ENCODE data around the gene CCL8. TPM values are rescaled to one million over a fixed set of nuclear protein-coding genes. Genes with fewer than 3 reads are reported as not detected.
"Not testable (repeated sequence)": the region's sequence is repeated elsewhere in the genome, so short reads cannot be mapped to it uniquely, and the experiment has no call there.

Gene CCL8
- total RNA-seq, 1 donor from 2014 or later = not detected

GRCh38 chr17:34314279-34314678 lies 5.0 kb upstream of the CCL8 start:
- Histone ChIP-seq H3K36me3 (ENCODE audit: control insufficient read depth, insufficient read depth, low read length) (no peaks in the 10 kb centered on the region), H3K27me3 (ENCODE audit: control insufficient read depth, insufficient read depth, low read length) (no peaks in the 10 kb centered on the region), H3K4me3 (ENCODE audit: low read depth, low read length) (no peak overlapping the region)
- TF ChIP-seq, protein P1, sequence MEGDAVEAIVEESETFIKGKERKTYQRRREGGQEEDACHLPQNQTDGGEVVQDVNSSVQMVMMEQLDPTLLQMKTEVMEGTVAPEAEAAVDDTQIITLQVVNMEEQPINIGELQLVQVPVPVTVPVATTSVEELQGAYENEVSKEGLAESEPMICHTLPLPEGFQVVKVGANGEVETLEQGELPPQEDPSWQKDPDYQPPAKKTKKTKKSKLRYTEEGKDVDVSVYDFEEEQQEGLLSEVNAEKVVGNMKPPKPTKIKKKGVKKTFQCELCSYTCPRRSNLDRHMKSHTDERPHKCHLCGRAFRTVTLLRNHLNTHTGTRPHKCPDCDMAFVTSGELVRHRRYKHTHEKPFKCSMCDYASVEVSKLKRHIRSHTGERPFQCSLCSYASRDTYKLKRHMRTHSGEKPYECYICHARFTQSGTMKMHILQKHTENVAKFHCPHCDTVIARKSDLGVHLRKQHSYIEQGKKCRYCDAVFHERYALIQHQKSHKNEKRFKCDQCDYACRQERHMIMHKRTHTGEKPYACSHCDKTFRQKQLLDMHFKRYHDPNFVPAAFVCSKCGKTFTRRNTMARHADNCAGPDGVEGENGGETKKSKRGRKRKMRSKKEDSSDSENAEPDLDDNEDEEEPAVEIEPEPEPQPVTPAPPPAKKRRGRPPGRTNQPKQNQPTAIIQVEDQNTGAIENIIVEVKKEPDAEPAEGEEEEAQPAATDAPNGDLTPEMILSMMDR (IDR thresholded peaks at IDR 0.05; ENCODE audit: insufficient read depth, low read length, poor library complexity, severe bottlenecking) = no peak
- no peak for DNase-seq (ENCODE audit: low read depth)

DNA sequence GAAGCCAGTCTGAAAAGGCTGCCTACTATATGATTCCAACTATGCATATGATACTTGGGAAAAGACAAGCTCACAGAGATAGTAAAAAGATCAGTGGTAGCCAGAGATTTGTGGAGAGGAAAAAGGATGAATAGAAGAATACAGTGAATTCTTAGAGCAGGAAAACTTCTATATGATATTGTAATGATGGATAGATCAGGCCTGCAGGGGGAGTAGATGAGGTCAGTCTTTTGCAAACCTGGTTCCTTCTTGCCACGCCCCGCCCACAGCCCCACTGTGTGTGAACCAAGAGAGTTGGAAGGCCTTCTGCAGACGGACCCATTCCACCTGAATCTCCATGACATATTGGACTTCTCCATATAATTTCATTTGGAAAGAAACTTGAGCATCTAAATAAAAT lies 761 bp upstream of the CCL8 start:
- DNase-seq (ENCODE audit: low read depth) = no peak
- TF ChIP-seq, protein P1 (IDR thresholded peaks at IDR 0.05; ENCODE audit: insufficient read depth, low read length, poor library complexity, severe bottlenecking) = no peak
- H3K4me3 ChIP-seq (ENCODE audit: low read depth, low read length) = no peak overlapping the region
- H3K27me3 ChIP-seq (ENCODE audit: control insufficient read depth, insufficient read depth, low read length) = no peaks in the 10 kb centered on the region
- no peaks in the 10 kb centered on the region for H3K36me3 ChIP-seq (ENCODE audit: control insufficient read depth, insufficient read depth, low read length)

DNA sequence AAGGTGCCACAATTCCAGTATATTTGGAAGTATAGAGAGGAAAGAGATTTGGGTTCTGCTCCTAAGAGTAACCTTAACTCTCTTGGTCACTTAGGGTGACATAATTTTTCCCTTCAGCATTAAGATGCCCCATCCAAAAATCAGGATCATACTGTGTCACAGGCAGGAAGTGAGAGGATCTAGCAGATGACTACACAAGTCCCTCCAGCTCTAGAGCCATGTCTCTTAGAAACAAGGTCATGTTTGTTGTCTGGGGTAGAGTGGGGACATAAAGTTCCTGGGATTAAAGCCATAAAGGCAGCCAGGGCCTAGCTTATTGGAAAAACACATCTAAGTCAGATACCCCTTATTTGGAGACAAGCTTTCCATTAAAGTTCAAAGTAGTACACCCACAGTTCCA lies 2.7 kb downstream of the CCL8 start:
- no peaks in the 10 kb centered on the region for H3K27me3 ChIP-seq (ENCODE audit: control insufficient read depth, insufficient read depth, low read length)
- DNase-seq (ENCODE audit: low read depth) = no peak
- no peak overlapping the region for H3K4me3 ChIP-seq (ENCODE audit: low read depth, low read length)
- TF ChIP-seq, protein P1 (IDR thresholded peaks at IDR 0.05; ENCODE audit: insufficient read depth, low read length, poor library complexity, severe bottlenecking) = no peak
- no peaks in the 10 kb centered on the region for H3K36me3 ChIP-seq (ENCODE audit: control insufficient read depth, insufficient read depth, low read length)

- not testable (repeated sequence) for H3K36me3 ChIP-seq (ENCODE audit: control insufficient read depth, insufficient read depth, low read length); H3K27me3 ChIP-seq (ENCODE audit: control insufficient read depth, insufficient read depth, low read length); H3K4me3 ChIP-seq (ENCODE audit: low read depth, low read length); DNase-seq (ENCODE audit: low read depth)
Measured at GRCh38 chr17:34327580-34327979, 8.3 kb downstream of the CCL8 start.

GRCh38 chr17:34337701-34338100 lies 18.5 kb downstream of the CCL8 start:
- TF ChIP-seq, protein P1 (IDR thresholded peaks at IDR 0.05; ENCODE audit: insufficient read depth, low read length, poor library complexity, severe bottlenecking) = no peak
- Histone ChIP-seq H3K4me3 (ENCODE audit: low read depth, low read length) (no peak overlapping the region), H3K36me3 (ENCODE audit: control insufficient read depth, insufficient read depth, low read length) (no peaks in the 10 kb centered on the region), H3K27me3 (ENCODE audit: control insufficient read depth, insufficient read depth, low read length) (no peaks in the 10 kb centered on the region)
- DNase-seq (ENCODE audit: low read depth) = no peak

DNA sequence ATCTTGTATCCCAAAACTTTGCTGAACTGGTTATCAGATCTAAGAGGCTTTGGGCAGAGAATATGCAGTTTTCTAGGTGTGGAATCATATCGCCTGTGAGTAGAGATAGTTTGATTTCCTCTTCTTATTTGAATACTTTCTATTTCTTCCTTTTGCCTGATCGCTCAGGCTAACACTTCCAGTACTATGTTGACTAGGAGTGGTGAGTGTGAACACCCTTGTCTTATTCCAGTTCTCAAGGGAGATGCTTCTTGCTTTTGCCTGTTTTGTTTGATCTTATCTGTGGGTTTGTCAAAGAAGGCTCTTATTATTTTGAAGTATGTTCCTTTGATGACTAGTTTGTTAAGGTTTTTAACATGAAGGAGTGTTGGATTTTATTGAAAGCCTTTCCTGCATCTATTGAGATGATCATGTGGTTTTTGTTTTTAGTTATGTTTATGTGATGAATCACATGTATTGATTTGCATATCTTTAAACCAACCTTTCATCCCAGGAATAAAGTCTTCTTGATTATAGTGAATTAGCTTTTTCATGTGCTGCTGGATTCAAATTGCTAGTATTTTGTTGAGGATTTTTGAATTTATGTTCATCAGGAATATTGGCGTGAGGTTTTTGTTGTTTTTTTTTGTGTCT lies 20.0 kb downstream of the CCL8 start:
- no peaks in the 10 kb centered on the region for H3K27me3 ChIP-seq (ENCODE audit: control insufficient read depth, insufficient read depth, low read length)
- TF ChIP-seq, protein P1 (IDR thresholded peaks at IDR 0.05; ENCODE audit: insufficient read depth, low read length, poor library complexity, severe bottlenecking) = no peak
- DNase-seq (ENCODE audit: low read depth) = no peak
- no peaks in the 10 kb centered on the region for H3K36me3 ChIP-seq (ENCODE audit: control insufficient read depth, insufficient read depth, low read length)
- no peak overlapping the region for H3K4me3 ChIP-seq (ENCODE audit: low read depth, low read length)
